C4-2B (cell line): Measurements from ENCODE around the gene HS6ST1.

Source experiments
- H3K27ac ChIP-seq: fragments of 450-650 bp; 2 replicates; pipeline ENCODE4 v1.5.1; 2017
- ZFX ChIP-seq: fragments of 450-650 bp; IDR thresholded peaks from 2 replicates; pipeline ENCODE4 v1.6.1; 2017
- TF ChIP-seq, protein P1 (sequence below): fragments of 450-650 bp; conservative IDR thresholded peaks from 2 replicates; pipeline ENCODE4 v1.5.1; 2017; ENCODE audit warnings: mild to moderate bottlenecking

The HS6ST1 gene

DNA sequence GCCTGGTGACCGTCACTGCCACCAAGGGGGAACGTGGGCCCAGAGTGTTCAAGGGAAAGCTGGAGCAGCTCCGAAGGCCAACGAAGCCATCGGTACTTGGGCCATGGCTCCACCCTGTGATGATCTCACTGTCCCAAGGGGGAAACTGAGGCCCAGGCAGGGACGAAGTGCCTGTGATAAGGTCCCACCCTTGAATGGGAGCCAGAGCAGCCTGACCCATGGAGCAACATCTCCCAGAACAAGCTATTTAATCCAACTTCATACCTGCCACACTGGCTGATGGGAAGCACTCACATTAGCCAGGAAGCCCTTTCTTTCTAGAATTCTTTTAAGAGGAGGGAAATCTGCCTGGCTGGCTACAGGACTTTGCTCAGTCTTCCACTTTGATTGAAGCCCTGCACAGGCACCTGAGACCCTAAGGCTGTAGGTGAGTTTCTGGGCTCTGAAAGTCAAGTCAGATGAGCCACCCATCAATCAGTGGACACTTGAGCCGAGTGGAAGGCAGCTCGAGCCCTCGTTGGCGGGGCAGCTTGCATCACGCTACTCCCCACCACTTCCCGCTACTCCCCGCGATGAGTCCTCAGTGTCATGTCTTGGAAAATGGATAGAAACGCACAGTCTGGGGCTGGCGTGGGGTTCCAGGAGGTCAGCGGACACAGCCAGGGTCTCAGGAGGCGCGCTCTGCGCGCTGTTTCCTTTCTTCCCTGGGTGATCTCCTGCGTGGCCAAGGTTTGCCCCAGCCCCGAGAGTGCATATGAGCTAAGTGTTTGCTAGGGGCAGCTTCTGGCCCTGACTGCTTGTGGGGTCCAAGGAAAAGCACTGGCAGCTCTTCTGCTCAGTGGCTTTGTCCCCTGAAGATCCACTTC is 2.5 kb upstream of the HS6ST1 start:
- TF ChIP-seq, protein P1, sequence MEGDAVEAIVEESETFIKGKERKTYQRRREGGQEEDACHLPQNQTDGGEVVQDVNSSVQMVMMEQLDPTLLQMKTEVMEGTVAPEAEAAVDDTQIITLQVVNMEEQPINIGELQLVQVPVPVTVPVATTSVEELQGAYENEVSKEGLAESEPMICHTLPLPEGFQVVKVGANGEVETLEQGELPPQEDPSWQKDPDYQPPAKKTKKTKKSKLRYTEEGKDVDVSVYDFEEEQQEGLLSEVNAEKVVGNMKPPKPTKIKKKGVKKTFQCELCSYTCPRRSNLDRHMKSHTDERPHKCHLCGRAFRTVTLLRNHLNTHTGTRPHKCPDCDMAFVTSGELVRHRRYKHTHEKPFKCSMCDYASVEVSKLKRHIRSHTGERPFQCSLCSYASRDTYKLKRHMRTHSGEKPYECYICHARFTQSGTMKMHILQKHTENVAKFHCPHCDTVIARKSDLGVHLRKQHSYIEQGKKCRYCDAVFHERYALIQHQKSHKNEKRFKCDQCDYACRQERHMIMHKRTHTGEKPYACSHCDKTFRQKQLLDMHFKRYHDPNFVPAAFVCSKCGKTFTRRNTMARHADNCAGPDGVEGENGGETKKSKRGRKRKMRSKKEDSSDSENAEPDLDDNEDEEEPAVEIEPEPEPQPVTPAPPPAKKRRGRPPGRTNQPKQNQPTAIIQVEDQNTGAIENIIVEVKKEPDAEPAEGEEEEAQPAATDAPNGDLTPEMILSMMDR = no peak
- TF ChIP-seq ZFX = no peak
- H3K27ac ChIP-seq = no peak overlapping the region; the same call in 1 of the 2 replicates

DNA sequence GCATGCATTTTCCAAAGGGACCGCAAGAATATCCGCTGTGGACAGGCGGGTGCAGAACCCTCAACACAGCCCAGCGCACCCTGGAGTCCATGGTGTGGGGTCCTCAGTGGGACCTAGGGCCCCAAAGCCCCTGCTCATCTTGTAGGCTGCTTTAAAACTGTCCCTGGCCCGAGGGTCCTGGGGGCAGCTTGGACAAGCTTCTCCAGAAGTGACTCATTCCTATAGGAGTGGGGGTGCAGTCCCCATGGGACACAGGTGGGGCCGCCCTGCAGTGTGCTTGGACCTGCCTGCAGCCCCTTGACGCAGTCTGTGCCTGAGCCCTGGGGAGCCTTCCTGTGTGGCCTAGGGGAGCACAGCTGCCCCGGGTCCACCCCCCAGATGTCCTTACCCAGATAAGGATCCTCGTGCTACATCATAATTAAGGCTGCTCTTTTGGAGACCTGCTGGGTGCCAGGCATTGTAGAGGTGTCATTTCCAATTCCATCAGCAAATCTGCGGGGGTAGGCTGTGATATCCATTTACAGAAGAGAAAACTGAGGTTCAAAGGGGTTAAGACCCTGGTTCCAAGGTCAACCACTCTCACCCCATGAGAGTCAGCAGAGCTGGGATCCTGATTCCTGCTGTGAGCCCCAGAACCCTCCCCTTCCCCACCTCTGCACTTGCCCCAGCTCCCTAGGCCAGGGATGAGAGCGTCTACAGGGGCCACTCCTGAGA is 1.7 kb upstream of the HS6ST1 start:
- no peak for TF ChIP-seq ZFX
- TF ChIP-seq, protein P1 = no peak
- H3K27ac ChIP-seq = no peak overlapping the region

DNA sequence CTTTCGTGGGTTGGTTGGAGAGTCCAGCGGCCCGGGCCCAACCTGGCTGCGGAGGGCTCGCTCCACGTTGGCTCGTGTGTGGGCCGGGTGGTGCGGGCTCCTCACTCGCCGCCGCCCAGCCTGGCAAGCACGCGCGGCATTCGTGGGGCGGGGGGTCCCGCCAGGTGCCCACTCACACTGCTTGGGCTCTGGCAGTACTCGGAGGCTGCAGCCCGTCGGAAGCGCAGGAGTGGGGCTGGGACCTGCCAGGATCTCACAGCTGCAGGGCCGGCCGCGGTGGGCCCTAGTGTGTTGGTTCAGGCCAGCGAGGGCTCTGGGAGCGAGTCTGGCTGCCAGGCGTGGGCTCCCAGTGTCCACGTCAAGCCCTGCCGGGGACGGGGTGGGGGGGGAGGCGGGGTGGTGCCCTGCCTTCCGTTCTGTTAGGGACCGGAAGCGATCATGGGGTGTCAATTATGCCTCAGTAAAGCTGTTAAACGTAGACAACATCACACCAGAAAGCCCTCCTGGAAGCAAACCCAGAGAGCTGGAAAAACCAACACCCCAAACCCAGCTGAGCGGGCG is 1.0 kb upstream of the HS6ST1 start:
- TF ChIP-seq, protein P1 = no peak
- TF ChIP-seq ZFX = no peak
- H3K27ac ChIP-seq = no peak overlapping the region

DNA sequence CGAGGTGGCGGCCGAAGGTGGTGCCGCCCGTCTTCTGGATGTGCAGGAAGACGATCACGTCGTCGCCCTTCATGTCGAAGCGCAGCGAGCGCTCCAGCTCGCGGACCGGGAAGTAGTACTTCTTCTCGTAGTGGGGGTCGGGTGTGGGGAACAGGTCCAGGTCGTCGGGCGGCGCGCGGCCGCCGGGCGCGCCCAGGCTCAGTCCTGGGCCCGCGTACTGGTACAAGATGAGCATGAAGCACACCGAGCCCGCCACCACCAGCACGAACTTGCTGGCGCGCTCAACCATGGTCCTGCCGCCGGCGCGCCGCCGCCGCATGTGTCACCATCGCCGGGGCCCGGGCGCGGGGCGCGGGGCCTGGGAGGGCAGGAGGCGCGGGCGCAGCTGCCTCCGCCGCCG is 423 bp downstream of the HS6ST1 start:
- H3K27ac ChIP-seq = peak overlapping the region; percentile 70

DNA sequence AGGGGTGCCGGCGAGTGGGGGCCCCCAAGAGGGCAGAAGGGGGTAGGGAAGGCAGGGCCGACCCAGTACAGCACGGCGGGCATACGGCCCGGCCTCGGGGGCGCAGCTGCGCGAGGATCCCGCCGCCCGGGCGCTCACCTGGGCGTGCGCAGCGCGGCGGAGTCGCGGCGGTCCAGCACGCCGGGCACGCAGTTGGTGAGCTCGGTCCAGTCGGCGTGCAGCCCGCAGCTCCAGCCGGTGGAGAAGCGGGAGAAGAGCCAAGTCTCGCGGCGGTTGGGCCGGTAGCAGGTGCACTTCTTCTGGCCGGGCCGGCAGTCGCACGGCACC is 806 bp downstream of the HS6ST1 start:
- H3K27ac ChIP-seq = peak overlapping the region; percentile 70

DNA sequence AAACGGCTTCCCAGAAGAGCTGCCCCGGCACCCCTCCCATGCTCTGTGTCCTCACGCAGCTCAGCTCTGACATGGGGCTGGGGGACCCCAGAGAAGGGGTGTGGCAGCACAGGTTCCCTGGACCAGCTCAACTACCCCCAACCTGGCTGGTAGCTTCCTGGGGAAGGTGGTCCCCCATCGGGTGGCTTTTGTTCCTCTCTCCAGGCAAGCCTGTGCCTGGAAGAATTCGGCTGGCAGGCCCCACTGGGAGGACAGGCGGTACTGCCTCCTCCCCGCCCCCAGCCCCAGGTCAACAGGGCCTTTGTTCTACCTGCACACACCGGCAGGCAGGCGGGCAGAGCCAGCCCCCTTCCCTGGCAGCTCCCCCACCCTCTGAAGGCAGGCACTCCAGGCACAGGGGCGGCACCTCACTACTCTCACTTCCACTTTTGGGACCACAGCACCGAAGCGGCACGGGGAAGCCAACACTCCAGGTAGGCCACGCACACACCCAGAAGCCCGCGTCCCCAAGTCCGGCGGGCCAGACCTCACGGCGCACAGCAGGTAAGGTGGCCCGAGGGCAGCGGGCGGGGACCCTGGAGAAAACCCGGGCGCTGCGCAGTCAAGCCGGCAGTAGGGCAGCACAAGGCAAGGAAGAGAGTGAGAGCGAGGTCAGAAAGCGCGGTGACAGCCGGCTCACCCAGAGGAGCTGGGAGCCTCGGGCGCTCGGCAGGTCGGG is 1.3 kb downstream of the HS6ST1 start:
- TF ChIP-seq, protein P1 = no peak
- peak; percentile 56; the same call in 1 of the 2 replicates for TF ChIP-seq ZFX
- H3K27ac ChIP-seq = peak overlapping the region; percentile 70

DNA sequence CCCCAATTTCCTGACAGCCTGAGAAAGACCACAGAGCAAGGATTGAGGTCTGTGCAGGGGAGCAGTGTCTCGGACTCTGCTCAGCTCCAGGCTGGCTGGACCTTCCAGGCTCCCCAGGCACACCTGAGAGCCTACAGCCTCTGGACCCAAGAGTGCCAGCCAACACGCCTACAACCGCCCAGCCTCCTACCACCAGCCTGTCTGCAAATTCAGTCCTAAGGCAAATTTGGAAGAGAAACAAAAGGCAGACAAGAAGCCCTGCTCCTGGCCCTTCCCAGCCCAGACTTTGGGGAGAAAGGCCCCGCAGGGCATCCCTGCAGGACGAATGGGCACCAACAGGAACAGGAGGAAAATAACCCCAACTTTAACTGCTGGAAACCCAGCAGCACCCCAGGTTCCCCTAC is 1.9 kb downstream of the HS6ST1 start:
- no peak for TF ChIP-seq ZFX
- TF ChIP-seq, protein P1 = no peak
- H3K27ac ChIP-seq = peak overlapping the region; percentile 70
